SK-N-SH (cell line): ENCODE results near the gene LRRC38. TPM values are rescaled to one million over a fixed set of nuclear protein-coding genes. Genes with fewer than 3 reads are reported as not detected.

Experiments used
- CTCF ChIA-PET: fragments of 300-600, 350-600 bp; formaldehyde crosslinking; extraction: SDS; loops from one replicate; lab custom pipeline; 2021; lab: Yijun Ruan, JAX
- POLR2A ChIA-PET: fragments of 350-600 bp; sonication (Branson Sonifier 250); formaldehyde crosslinking; extraction: SDS; loops from one replicate; lab custom pipeline; 2020; ENCODE audit warnings: antibody characterized with exemption, inconsistent platforms; lab: Yijun Ruan, JAX
- DNase-seq: peaks from one replicate; pipeline ENCODE4 v3.0.0; 2012
- H2AFZ ChIP-seq: fragments of 200-600 bp; sonication (generic); 2 replicates; pipeline ENCODE4 v1.8.1; 2016; ENCODE audit warnings: antibody characterized with exemption, mild to moderate bottlenecking, low read depth
- H3F3A ChIP-seq: fragments of 200-600 bp; sonication (generic); replicated peaks from 2 replicates; pipeline ENCODE3; 2016; ENCODE audit warnings: antibody characterized with exemption, mild to moderate bottlenecking; ENCODE audit not compliant: insufficient read depth
- H3K27ac ChIP-seq, 2 experiments: fragments of 200-500 bp in 1 of 2; fragments of 200-600 bp in 1 of 2; sonication (Bioruptor generic) in 1 of 2; sonication (generic), shearing (Covaris generic) in 1 of 2; 2 replicates each; pipeline versions ENCODE4 v1.5.1 to v1.6.1; 2014 to 2016; ENCODE audit warnings: low read depth in 2 of 2, inconsistent platforms in 1 of 2, low read length in 1 of 2, mild to moderate bottlenecking in 1 of 2, mixed read lengths in 1 of 2
- H3K27me3 ChIP-seq: fragments of 200-600 bp; sonication (generic), shearing (Covaris generic); 2 replicates; pipeline ENCODE4 v1.6.1; 2016; ENCODE audit warnings: mixed run types; ENCODE audit not compliant: insufficient read depth
- H3K36me3 ChIP-seq, 2 experiments: fragments of 200-500 bp in 1 of 2; fragments of 200-600 bp in 1 of 2; sonication (Bioruptor generic) in 1 of 2; sonication (generic) in 1 of 2; replicated peaks in 1 of 2; 2 replicates each; pipeline versions ENCODE3 to v1.5.1; 2014 to 2016; ENCODE audit warnings: low read length in 1 of 2, mild to moderate bottlenecking in 1 of 2; ENCODE audit not compliant: insufficient read depth in 2 of 2, control insufficient read depth in 1 of 2
- H3K4me1 ChIP-seq, 2 experiments: fragments of 200-500 bp in 1 of 2; fragments of 200-600 bp in 1 of 2; sonication (Bioruptor generic) in 1 of 2; sonication (generic), shearing (Covaris generic) in 1 of 2; 2 replicates each; pipeline versions ENCODE4 v1.5.1 to v1.6.1; 2014 to 2016; ENCODE audit warnings: low read depth in 1 of 2, low read length in 1 of 2, mixed run types in 1 of 2; ENCODE audit not compliant: insufficient read depth in 2 of 2, control insufficient read depth in 1 of 2
- H3K4me2 ChIP-seq: fragments of 200-600 bp; sonication (generic), shearing (Covaris generic); 2 replicates; pipeline ENCODE4 v1.6.1; 2017; ENCODE audit warnings: mixed run types
- H3K4me3 ChIP-seq, 2 experiments: fragments of 200-500 bp in 1 of 2; fragments of 200-600 bp in 1 of 2; sonication (Bioruptor generic) in 1 of 2; sonication (generic), shearing (Covaris generic) in 1 of 2; 2 replicates each; pipeline versions ENCODE4 v1.5.1 to v1.8.1; 2014 to 2016; ENCODE audit warnings: low read depth in 2 of 2, inconsistent platforms in 1 of 2, low read length in 1 of 2, mild to moderate bottlenecking in 1 of 2, mixed read lengths in 1 of 2, moderate library complexity in 1 of 2
- H3K79me2 ChIP-seq: fragments of 200-600 bp; sonication (generic); 2 replicates; pipeline ENCODE4 v1.8.1; 2017; ENCODE audit warnings: mild to moderate bottlenecking; ENCODE audit not compliant: insufficient read depth
- H3K9ac ChIP-seq: fragments of 200-600 bp; sonication (generic); 2 replicates; pipeline ENCODE4 v1.6.1; 2017; ENCODE audit warnings: mixed run types
- H3K9me2 ChIP-seq: fragments of 200-600 bp; sonication (generic); 2 replicates; pipeline ENCODE4 v1.6.1; 2017; ENCODE audit warnings: mixed run types
- H3K9me3 ChIP-seq: fragments of 200-600 bp; sonication (generic); 2 replicates; pipeline ENCODE4 v1.6.1; 2017; ENCODE audit warnings: mixed run types, mild to moderate bottlenecking, moderate library complexity
- H4K20me1 ChIP-seq: fragments of 200-600 bp; sonication (generic); 2 replicates; pipeline ENCODE4 v1.6.1; 2017; ENCODE audit warnings: mild to moderate bottlenecking, mixed run types; ENCODE audit not compliant: insufficient read depth
- CTCF ChIP-seq: fragments of 200-600 bp; sonication (generic); IDR thresholded peaks from 2 replicates; pipeline ENCODE4 v1.6.1; 2017; ENCODE audit warnings: antibody characterized with exemption, mild to moderate bottlenecking, moderate library complexity
- ELF1 ChIP-seq: IDR thresholded peaks from 2 replicates; pipeline ENCODE4 v1.4.0; 2012
- EP300 ChIP-seq, 2 experiments: IDR thresholded peaks; 2 replicates each; pipeline versions ENCODE4 v1.4.0 to v1.6.1; 2012; ENCODE audit warnings: borderline replicate concordance in 1 of 2, low read depth in 1 of 2, low read length in 1 of 2
- GATA2 ChIP-seq: sonication (generic); formaldehyde crosslinking; IDR thresholded peaks from 2 replicates; pipeline ENCODE4 v1.5.0; 2020; ENCODE audit warnings: mild to moderate bottlenecking, missing genetic modification reagents
- JUND ChIP-seq: IDR thresholded peaks from 2 replicates; pipeline ENCODE4 v1.4.0; 2012
- NFIC ChIP-seq: IDR thresholded peaks from 2 replicates; pipeline ENCODE4 v1.4.0; 2012; ENCODE audit warnings: borderline replicate concordance
- NRF1 ChIP-seq: IDR thresholded peaks from 2 replicates; pipeline ENCODE4 v1.6.1; 2012; ENCODE audit warnings: low read depth, mild to moderate bottlenecking, low read length
- RCOR1 ChIP-seq: fragments of 150-350 bp; IDR thresholded peaks from 2 replicates; pipeline ENCODE4 v1.6.1; 2017; ENCODE audit warnings: antibody characterized with exemption, low read length
- TCF12 ChIP-seq: IDR thresholded peaks from 2 replicates; pipeline ENCODE4 v1.4.0; 2012
- YY1 ChIP-seq: IDR thresholded peaks from 2 replicates; pipeline ENCODE4 v1.4.0; 2012; ENCODE audit warnings: low read depth, mild to moderate bottlenecking
- WGBS: methylation state at CpG from one replicate; pipeline ENCODE4 v1.1.6; 2017; ENCODE audit warnings: low lambda C conversion rate; 5-methylcytosine and 5-hydroxymethylcytosine counted together
- polyA plus RNA-seq, 3 experiments: library from polyadenylated mRNA; depleted of rRNA; stranded (reverse); fragments of >200 nt; gene quantifications; 2 replicates each; pipeline ENCODE4 v1.2.3, GENCODE V29; 2012
- TF ChIP-seq, protein P1 (sequence below): IDR thresholded peaks from 2 replicates; pipeline ENCODE4 v1.6.1; 2012; ENCODE audit warnings: mild to moderate bottlenecking, low read depth, low read length, moderate library complexity
- TF ChIP-seq, protein P2 (sequence below): IDR thresholded peaks from 2 replicates; pipeline ENCODE4 v1.4.0; 2012; ENCODE audit warnings: low read depth, borderline replicate concordance

The LRRC38 gene
- polyA plus RNA-seq, 1 of the 3 experiments (the other 2 are of a cell fraction), result 0.02 TPM

DNA sequence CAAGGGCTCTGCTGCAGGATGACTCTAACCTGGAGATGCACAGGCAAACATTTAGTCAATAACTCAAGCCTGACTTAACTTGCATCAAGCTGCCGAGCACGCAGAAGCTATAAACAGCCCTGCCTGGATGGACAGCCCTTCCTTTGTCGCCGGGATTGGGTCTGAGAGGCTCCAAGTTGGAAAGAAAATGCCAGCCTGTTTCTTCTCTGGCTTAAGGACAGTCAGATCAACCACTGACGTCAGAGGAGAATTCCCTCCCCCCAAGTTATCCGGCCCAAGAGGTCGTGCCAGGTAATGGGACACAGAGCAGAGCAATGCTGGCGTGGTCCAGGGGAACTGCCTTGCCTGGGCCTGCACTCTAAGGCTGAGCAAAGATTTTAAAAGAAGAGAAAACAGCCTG lies 27.1 kb upstream of the LRRC38 start:
- no peaks in the 10 kb centered on the region for H3K79me2 ChIP-seq
- H3K9me3 ChIP-seq, result no peaks in the 10 kb centered on the region
- H4K20me1 ChIP-seq, result no peaks in the 10 kb centered on the region
- H3K9ac ChIP-seq, result no peak overlapping the region
- 9% methylated on average over 8 of the region's 8 CpGs for WGBS
- H3K9me2 ChIP-seq, result no peaks in the 10 kb centered on the region
- CTCF ChIA-PET, result interaction anchor here (0.7 kb wide), 1 partner anchor 476 kb away, joined by 3 read pairs; no protein-coding TSS in a partner anchor
- H3K27me3 ChIP-seq, result no peaks in the 10 kb centered on the region; the same call in 1 of the 2 replicates
- no peaks in the 10 kb centered on the region for H3K36me3 ChIP-seq
- H3K4me3 ChIP-seq, result no peak overlapping the region
- no peak overlapping the region for H3K27ac ChIP-seq
- H3K4me1 ChIP-seq, result no peaks in the 10 kb centered on the region
- no peak overlapping the region for H3K4me2 ChIP-seq
- H2AFZ ChIP-seq, result no peak overlapping the region
- TF ChIP-seq, protein P1, sequence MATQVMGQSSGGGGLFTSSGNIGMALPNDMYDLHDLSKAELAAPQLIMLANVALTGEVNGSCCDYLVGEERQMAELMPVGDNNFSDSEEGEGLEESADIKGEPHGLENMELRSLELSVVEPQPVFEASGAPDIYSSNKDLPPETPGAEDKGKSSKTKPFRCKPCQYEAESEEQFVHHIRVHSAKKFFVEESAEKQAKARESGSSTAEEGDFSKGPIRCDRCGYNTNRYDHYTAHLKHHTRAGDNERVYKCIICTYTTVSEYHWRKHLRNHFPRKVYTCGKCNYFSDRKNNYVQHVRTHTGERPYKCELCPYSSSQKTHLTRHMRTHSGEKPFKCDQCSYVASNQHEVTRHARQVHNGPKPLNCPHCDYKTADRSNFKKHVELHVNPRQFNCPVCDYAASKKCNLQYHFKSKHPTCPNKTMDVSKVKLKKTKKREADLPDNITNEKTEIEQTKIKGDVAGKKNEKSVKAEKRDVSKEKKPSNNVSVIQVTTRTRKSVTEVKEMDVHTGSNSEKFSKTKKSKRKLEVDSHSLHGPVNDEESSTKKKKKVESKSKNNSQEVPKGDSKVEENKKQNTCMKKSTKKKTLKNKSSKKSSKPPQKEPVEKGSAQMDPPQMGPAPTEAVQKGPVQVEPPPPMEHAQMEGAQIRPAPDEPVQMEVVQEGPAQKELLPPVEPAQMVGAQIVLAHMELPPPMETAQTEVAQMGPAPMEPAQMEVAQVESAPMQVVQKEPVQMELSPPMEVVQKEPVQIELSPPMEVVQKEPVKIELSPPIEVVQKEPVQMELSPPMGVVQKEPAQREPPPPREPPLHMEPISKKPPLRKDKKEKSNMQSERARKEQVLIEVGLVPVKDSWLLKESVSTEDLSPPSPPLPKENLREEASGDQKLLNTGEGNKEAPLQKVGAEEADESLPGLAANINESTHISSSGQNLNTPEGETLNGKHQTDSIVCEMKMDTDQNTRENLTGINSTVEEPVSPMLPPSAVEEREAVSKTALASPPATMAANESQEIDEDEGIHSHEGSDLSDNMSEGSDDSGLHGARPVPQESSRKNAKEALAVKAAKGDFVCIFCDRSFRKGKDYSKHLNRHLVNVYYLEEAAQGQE, result no peak
- TF ChIP-seq NRF1 (no peak), JUND (no peak), ELF1 (no peak), CTCF (no peak)
- no peak for DNase-seq
- no peaks in the 10 kb centered on the region for H3F3A ChIP-seq
- POLR2A ChIA-PET, result no interaction called here

DNA sequence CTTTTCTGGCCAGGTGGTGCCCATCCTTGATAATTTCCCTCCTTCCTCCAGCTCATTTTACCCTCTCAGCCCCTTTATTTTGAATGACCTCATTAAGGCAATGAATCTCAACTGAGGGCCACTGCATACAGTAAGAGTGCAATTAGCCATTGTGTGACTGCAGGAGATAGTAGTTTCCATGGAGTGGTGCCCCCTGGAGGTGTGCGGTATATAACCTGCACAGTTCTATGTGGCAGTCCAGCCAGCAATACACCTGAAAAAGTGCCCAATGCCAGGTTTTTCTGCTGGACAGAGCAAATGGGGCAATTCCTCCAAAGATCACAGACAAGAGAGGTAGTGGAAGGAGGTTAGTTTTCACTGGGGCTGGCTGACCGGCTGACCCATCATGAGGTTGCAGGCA lies 25.9 kb upstream of the LRRC38 start:
- no peaks in the 10 kb centered on the region for H4K20me1 ChIP-seq
- CTCF ChIA-PET, result no interaction called here
- H3K9me3 ChIP-seq, result no peaks in the 10 kb centered on the region
- no peaks in the 10 kb centered on the region for H3K79me2 ChIP-seq
- H3K9ac ChIP-seq, result no peak overlapping the region
- TF ChIP-seq GATA2 (CRISPR knock-in tag), result no peak
- WGBS, result 25% methylated on average over 2 of the region's 2 CpGs
- H3K27ac ChIP-seq, result no peak overlapping the region
- H3K4me2 ChIP-seq, result no peak overlapping the region
- peaks cover 6% of the 10 kb centered on the region; the same call in 1 of the 2 replicates for H3K27me3 ChIP-seq
- H3K36me3 ChIP-seq, result no peaks in the 10 kb centered on the region
- H3K4me1 ChIP-seq, result no peaks in the 10 kb centered on the region
- POLR2A ChIA-PET, result no interaction called here
- H2AFZ ChIP-seq, result no peak overlapping the region
- H3K4me3 ChIP-seq, result no peak overlapping the region
- H3K9me2 ChIP-seq, result no peaks in the 10 kb centered on the region
- DNase-seq, result no peak
- no peaks in the 10 kb centered on the region for H3F3A ChIP-seq

DNA sequence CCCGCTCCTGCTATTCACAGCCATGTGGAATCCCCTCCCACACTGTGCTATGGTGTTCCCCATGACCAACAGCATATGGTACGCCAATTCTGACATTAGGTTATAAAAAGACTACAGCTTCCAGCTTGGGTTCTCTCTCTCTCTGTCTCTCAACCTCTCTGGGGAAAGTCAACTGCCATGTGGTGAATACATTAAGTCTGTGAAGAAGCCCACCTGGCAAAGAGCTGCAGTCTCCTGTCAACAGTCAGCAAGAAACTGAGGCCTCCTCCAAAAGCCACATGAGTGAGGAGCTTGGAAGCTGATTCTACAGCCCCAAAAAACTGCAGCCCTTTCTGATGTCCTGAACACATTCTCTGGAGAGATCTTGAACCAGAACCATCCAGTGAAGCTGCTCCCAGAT lies 25.0 kb upstream of the LRRC38 start:
- DNase-seq, result no peak
- WGBS, result 11% methylated on average over 2 of the region's 2 CpGs
- no peaks in the 10 kb centered on the region for H3K4me1 ChIP-seq
- H3K27ac ChIP-seq, result no peak overlapping the region
- H3F3A ChIP-seq, result no peaks in the 10 kb centered on the region
- H3K36me3 ChIP-seq, result no peaks in the 10 kb centered on the region
- ChIA-PET POLR2A (no interaction called here), CTCF (no interaction called here)
- H3K27me3 ChIP-seq, result peaks cover 6% of the 10 kb centered on the region; the same call in 1 of the 2 replicates
- no peak overlapping the region for H3K4me3 ChIP-seq
- TF ChIP-seq NFIC (no peak), EP300 (IDR thresholded peaks at IDR 0.05; ENCODE audit: borderline replicate concordance in 1 of 2, low read depth in 1 of 2, low read length in 1 of 2) (no peak), RCOR1 (no peak), YY1 (no peak), TCF12 (no peak), CTCF (no peak)
- TF ChIP-seq, protein P2, sequence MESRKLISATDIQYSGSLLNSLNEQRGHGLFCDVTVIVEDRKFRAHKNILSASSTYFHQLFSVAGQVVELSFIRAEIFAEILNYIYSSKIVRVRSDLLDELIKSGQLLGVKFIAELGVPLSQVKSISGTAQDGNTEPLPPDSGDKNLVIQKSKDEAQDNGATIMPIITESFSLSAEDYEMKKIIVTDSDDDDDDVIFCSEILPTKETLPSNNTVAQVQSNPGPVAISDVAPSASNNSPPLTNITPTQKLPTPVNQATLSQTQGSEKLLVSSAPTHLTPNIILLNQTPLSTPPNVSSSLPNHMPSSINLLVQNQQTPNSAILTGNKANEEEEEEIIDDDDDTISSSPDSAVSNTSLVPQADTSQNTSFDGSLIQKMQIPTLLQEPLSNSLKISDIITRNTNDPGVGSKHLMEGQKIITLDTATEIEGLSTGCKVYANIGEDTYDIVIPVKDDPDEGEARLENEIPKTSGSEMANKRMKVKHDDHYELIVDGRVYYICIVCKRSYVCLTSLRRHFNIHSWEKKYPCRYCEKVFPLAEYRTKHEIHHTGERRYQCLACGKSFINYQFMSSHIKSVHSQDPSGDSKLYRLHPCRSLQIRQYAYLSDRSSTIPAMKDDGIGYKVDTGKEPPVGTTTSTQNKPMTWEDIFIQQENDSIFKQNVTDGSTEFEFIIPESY, result no peak
- H3K4me2 ChIP-seq, result no peak overlapping the region
- H4K20me1 ChIP-seq, result no peaks in the 10 kb centered on the region
- H3K79me2 ChIP-seq, result no peaks in the 10 kb centered on the region
- H3K9me2 ChIP-seq, result no peaks in the 10 kb centered on the region
- no peaks in the 10 kb centered on the region for H3K9me3 ChIP-seq
- H3K9ac ChIP-seq, result no peak overlapping the region
- no peak overlapping the region for H2AFZ ChIP-seq
